Body of pancreas (tissue), 4 donors: Measurements from ENCODE around the gene IGHMBP2. TPM values are rescaled to one million over a fixed set of nuclear protein-coding genes. Genes with fewer than 3 reads are reported as not detected.

Experiments
- ATAC-seq: fragments of 150-250 bp; one replicate; pipeline ENCODE4 v1.9.1; 2016
- DNase-seq, 4 donors: peaks; one replicate each; pipeline ENCODE4 v3.0.0-alpha.2; 2019
- H3K27ac ChIP-seq, 4 donors: fragments of 200-600 bp; sonication (generic); 1 replicate in 3 of 4; 2 replicates in 1 of 4; pipeline versions ENCODE4 v1.5.1 to v1.6.1; 2016 to 2019; ENCODE audit warnings: mild to moderate bottlenecking in 1 of 4, mixed read lengths in 1 of 4, moderate library complexity in 1 of 4
- H3K27me3 ChIP-seq, 2 donors: fragments of 200-600 bp; sonication (generic); one replicate each; pipeline ENCODE4 v1.6.0; 2016; ENCODE audit warnings: mild to moderate bottlenecking in 1 of 2
- H3K36me3 ChIP-seq, 2 donors: fragments of 200-600 bp; sonication (generic); replicated peaks in 1 of 2; 2 replicates each; pipeline ENCODE4 v1.5.1; 2016; ENCODE audit warnings: low read depth in 2 of 2; ENCODE audit not compliant: insufficient read depth in 1 of 2
- H3K4me1 ChIP-seq: fragments of 200-600 bp; sonication (generic); one replicate; pipeline ENCODE4 v1.6.0; 2016
- H3K4me3 ChIP-seq, 2 donors: fragments of 200-600 bp; sonication (generic); 1 replicate in 1 of 2; 2 replicates in 1 of 2; pipeline ENCODE4 v1.5.1; 2016 to 2019
- H3K9me3 ChIP-seq, 3 donors: fragments of 200-600 bp; sonication (generic); 1 replicate in 2 of 3; 2 replicates in 1 of 3; pipeline ENCODE4 v1.5.1; 2016
- POLR2A ChIP-seq, 3 donors: fragments of 450-650 bp; IDR thresholded peaks; one replicate each; pipeline ENCODE4 v1.6.1; 2016; ENCODE audit warnings: antibody characterized with exemption in 3 of 3, mild to moderate bottlenecking in 2 of 3
- WGBS, 2 donors: methylation state at CpG; one replicate each; pipeline ENCODE4 v1.1.5; 2017; 5-methylcytosine and 5-hydroxymethylcytosine counted together
- intact Hi-C: fragments of 100-400 bp; cut with DNase I; formaldehyde crosslinking; loops from one replicate; pipeline ENCODE4 v1.15.1; 2023
- total RNA-seq, 2 donors: library from RNA; depleted of rRNA; stranded (reverse); fragments of >200 nt; gene quantifications; one replicate each; pipeline ENCODE4 v1.1.0, GENCODE V29; 2016
- TF ChIP-seq, protein P1 (sequence below), 7 experiments: fragments of 450-650 bp in 4 of 7; fragments of 200-600 bp in 3 of 7; sonication (generic) in 3 of 7; IDR thresholded peaks; one replicate each; pipeline ENCODE4 v1.5.1; 2016 to 2019; ENCODE audit warnings: antibody characterized with exemption in 7 of 7

IGHMBP2 gene
- total RNA-seq, 2 donors from 2014 or later: 6.2 to 17.1 TPM

DNA sequence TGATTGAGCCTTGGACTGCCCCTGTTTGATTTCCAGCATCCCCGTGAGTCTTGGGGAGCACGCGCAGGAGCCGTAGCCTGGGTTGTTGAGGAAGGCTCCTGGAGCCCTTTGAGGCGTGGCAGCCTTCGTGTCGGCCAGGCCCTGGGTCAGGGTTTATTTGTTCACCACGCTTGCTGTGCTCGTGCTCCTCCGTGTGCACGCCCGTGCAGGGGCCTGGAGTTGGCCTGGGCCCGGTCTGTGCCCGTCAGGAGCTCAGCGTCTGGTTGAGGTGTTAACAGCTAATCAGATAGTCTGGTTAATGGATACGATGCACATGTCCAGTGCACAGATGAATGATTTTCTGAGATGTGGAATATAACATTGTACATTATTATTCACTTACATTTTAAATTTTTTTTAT is 8.0 kb downstream of the IGHMBP2 start:
- H3K9me3 ChIP-seq: no peaks in the 10 kb centered on the region

DNA sequence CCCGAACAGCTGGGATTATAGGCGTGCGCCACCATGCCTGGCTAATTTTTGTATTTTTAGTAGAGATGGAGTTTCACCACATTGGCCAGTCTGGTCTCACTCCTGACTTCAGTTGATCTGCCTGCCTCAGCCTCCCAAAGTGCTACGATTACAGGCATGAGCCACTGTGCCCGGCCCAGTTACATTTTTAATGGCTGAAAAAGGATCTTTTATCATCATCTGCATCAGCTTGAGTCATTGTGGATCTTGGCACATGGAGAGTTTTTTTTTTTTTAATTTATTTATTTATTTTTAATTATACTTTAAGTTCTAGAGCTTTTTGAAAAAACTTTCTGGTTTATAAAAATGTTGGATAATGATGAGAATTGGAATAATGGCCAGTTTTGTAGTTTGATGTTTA is 8.6 kb downstream of the IGHMBP2 start:
- ATAC-seq (no peak), DNase-seq (no peak)
- Histone ChIP-seq H3K27me3 (no peaks in the 10 kb centered on the region), H3K4me3 (no peak overlapping the region), H3K36me3 (peaks cover 12 to 37% of the 10 kb centered on the region in 2 donors), H3K9me3 (no peaks in the 10 kb centered on the region), H3K27ac (no peak overlapping the region), H3K4me1 (no peaks in the 10 kb centered on the region)
- WGBS, 2 donors: 87 to 94% methylated on average over 5 of the region's 5 CpGs
- intact Hi-C loops: no loop called here
- TF ChIP-seq POLR2A (IDR thresholded peaks at IDR 0.05): no peak
- TF ChIP-seq, protein P1, sequence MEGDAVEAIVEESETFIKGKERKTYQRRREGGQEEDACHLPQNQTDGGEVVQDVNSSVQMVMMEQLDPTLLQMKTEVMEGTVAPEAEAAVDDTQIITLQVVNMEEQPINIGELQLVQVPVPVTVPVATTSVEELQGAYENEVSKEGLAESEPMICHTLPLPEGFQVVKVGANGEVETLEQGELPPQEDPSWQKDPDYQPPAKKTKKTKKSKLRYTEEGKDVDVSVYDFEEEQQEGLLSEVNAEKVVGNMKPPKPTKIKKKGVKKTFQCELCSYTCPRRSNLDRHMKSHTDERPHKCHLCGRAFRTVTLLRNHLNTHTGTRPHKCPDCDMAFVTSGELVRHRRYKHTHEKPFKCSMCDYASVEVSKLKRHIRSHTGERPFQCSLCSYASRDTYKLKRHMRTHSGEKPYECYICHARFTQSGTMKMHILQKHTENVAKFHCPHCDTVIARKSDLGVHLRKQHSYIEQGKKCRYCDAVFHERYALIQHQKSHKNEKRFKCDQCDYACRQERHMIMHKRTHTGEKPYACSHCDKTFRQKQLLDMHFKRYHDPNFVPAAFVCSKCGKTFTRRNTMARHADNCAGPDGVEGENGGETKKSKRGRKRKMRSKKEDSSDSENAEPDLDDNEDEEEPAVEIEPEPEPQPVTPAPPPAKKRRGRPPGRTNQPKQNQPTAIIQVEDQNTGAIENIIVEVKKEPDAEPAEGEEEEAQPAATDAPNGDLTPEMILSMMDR (IDR thresholded peaks at IDR 0.05): no peak

More for the DNA sequence above, 8.0 kb downstream of the IGHMBP2 start:
- Histone ChIP-seq H3K27ac (no peak overlapping the region), H3K4me3 (no peak overlapping the region), H3K27me3 (no peaks in the 10 kb centered on the region), H3K36me3 (peaks cover 12 to 37% of the 10 kb centered on the region in 2 donors), H3K4me1 (no peaks in the 10 kb centered on the region)
- intact Hi-C loops: no loop called here
- no peak for DNase-seq
- WGBS, 2 donors: 92 to 93% methylated on average over 5 to 16 of the region's 16 CpGs
- no peak for ATAC-seq
- TF ChIP-seq POLR2A (IDR thresholded peaks at IDR 0.05): no peak
- TF ChIP-seq, protein P1 (IDR thresholded peaks at IDR 0.05): no peak

DNA sequence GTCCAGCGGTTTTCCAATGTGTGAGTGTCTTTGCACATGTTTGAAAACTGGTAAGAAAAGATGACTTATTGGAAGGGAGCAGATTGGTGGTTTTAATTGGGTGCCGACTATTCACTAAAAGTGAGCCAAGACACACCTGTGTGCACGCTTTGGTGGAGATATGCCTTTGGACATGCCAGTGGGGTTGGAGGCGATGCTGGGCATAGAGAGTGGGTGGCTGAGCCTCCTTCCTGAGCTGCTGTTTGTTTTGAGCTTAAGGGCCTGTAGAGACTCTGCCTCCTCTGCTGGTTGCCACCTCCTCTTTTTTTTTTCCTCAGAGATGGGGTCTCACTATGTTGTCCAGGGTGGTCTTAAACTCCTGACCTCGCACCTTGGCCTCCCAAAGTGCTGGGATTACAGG is 9.5 kb downstream of the IGHMBP2 start:
- intact Hi-C loops: no loop called here
- ATAC-seq (no peak), DNase-seq (no peak)
- WGBS, 2 donors: 80 to 100% methylated on average over 4 to 5 of the region's 5 CpGs
- TF ChIP-seq, protein P1 (IDR thresholded peaks at IDR 0.05): no peak
- TF ChIP-seq POLR2A (IDR thresholded peaks at IDR 0.05): no peak
- Histone ChIP-seq H3K9me3 (no peaks in the 10 kb centered on the region), H3K4me1 (no peaks in the 10 kb centered on the region), H3K4me3 (no peak overlapping the region), H3K27ac (no peak overlapping the region), H3K27me3 (no peaks in the 10 kb centered on the region), H3K36me3 (peaks cover 12 to 37% of the 10 kb centered on the region in 2 donors)

DNA sequence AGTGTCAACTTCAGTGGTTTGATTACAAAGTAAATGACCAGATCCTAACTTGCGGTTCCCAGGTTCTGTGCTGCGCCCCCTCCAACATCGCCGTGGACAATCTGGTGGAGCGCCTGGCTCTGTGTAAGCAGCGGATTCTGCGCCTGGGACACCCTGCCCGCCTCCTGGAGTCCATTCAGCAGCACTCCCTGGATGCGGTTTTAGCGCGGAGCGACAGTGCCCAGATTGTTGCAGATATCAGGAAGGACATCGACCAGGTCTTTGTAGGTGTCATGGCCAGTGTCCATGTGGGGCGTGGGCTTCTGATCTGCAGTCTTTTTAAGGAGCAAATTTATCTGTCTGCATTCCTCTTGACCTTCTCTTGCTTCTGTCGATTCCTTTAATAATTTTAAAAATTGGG is 11.1 kb downstream of the IGHMBP2 start:
- Histone ChIP-seq H3K36me3 (peaks cover 12 to 32% of the 10 kb centered on the region in 2 donors), H3K4me1 (no peaks in the 10 kb centered on the region), H3K4me3 (no peak overlapping the region), H3K9me3 (no peaks in the 10 kb centered on the region), H3K27ac (no peak overlapping the region), H3K27me3 (no peaks in the 10 kb centered on the region)
- 92 to 96% methylated on average over 15 of the region's 15 CpGs for WGBS, 2 donors
- TF ChIP-seq, protein P1 (IDR thresholded peaks at IDR 0.05): no peak
- TF ChIP-seq POLR2A (IDR thresholded peaks at IDR 0.05): no peak
- ATAC-seq (no peak), DNase-seq (no peak)
- intact Hi-C loops: no loop called here

DNA sequence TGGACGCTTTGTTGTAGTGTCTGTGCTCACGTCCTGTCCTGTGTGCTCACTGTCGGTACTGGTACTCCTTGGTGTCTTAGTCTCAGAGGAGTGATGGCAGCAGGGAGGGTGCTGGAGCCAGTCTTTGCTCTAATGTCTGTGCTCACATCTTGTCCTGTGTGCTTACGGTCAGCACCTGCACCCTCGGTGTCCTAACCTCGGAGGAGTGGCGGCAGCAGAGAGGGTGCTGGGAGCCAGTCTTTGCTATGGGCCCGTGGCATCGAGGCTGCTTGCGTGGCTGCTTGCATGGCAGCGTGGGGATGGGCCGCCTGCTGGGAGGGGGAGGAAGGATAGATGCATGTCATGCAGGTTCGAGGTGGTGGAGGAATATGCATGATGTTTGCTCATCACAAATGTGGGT is 12.7 kb downstream of the IGHMBP2 start:
- no peaks in the 10 kb centered on the region for H3K9me3 ChIP-seq
- H3K27me3 ChIP-seq: no peaks in the 10 kb centered on the region
- WGBS, 2 donors: 86 to 92% methylated on average over 12 to 13 of the region's 13 CpGs
- H3K4me3 ChIP-seq: no peak overlapping the region
- DNase-seq: no peak
- TF ChIP-seq POLR2A (IDR thresholded peaks at IDR 0.05): no peak
- TF ChIP-seq, protein P1 (IDR thresholded peaks at IDR 0.05): no peak
- peaks cover 12 to 28% of the 10 kb centered on the region in 2 donors for H3K36me3 ChIP-seq
- intact Hi-C loops: no loop called here
- no peaks in the 10 kb centered on the region for H3K4me1 ChIP-seq
- H3K27ac ChIP-seq: no peak overlapping the region
- no peak for ATAC-seq
